ENCODE measurements around the gene LRRC14B.
"Not testable (repeated sequence)": the region's sequence is repeated elsewhere in the genome, so short reads cannot be mapped to it uniquely, and the experiment has no call there.

Gene LRRC14B

GRCh38 chr5:219991-220390 lies 28.7 kb downstream of the LRRC14B start:
- in situ Hi-C loops (cut with MboI; ENCODE audit: low pct_unique_long_range_greater_than_20kb, low sequenced_read_pairs) = no loop called here
- DNase-seq = no peak

- DNase-seq; in situ Hi-C loops (cut with MboI; ENCODE audit: low pct_unique_long_range_greater_than_20kb, low sequenced_read_pairs): not testable (repeated sequence)
Measured at GRCh38 chr5:222951-223715, 31.8 kb downstream of the LRRC14B start.

- DNase-seq = no peak
- in situ Hi-C loops (cut with MboI; ENCODE audit: low pct_unique_long_range_greater_than_20kb, low sequenced_read_pairs) = no loop called here
Measured at GRCh38 chr5:223791-224190, 32.5 kb downstream of the LRRC14B start.

GRCh38 chr5:225334-225733 lies 34.0 kb downstream of the LRRC14B start:
- DNase-seq = no peak
- in situ Hi-C loops (cut with MboI; ENCODE audit: low pct_unique_long_range_greater_than_20kb, low sequenced_read_pairs) = no loop called here

- in situ Hi-C loops (cut with MboI; ENCODE audit: low pct_unique_long_range_greater_than_20kb, low sequenced_read_pairs); DNase-seq: not testable (repeated sequence)
Measured at GRCh38 chr5:227375-227774, 36.1 kb downstream of the LRRC14B start.

GRCh38 chr5:228886-229285 lies 37.6 kb downstream of the LRRC14B start:
- in situ Hi-C loops (cut with MboI; ENCODE audit: low pct_unique_long_range_greater_than_20kb, low sequenced_read_pairs) = no loop called here

GRCh38 chr5:230711-231110 lies 39.4 kb downstream of the LRRC14B start:
- in situ Hi-C loops (cut with MboI; ENCODE audit: low pct_unique_long_range_greater_than_20kb, low sequenced_read_pairs) = no loop called here

More at GRCh38 chr5:228886-229285, 37.6 kb downstream of the LRRC14B start:
- no peak for DNase-seq

GRCh38 chr5:231661-232060 lies 40.4 kb downstream of the LRRC14B start:
- in situ Hi-C loops (cut with MboI; ENCODE audit: low pct_unique_long_range_greater_than_20kb, low sequenced_read_pairs) = no loop called here
- DNase-seq = no peak

More at GRCh38 chr5:230711-231110, 39.4 kb downstream of the LRRC14B start:
- no peak for DNase-seq

GRCh38 chr5:233426-233825 lies 42.1 kb downstream of the LRRC14B start:
- in situ Hi-C loops (cut with MboI; ENCODE audit: low pct_unique_long_range_greater_than_20kb, low sequenced_read_pairs); DNase-seq: not testable (repeated sequence)

- in situ Hi-C loops (cut with MboI; ENCODE audit: low pct_unique_long_range_greater_than_20kb, low sequenced_read_pairs) = no loop called here
- no peak for DNase-seq
Measured at GRCh38 chr5:234450-234849, 43.2 kb downstream of the LRRC14B start.

- DNase-seq; in situ Hi-C loops (cut with MboI; ENCODE audit: low pct_unique_long_range_greater_than_20kb, low sequenced_read_pairs): not testable (repeated sequence)
Measured at GRCh38 chr5:235527-235926, 44.2 kb downstream of the LRRC14B start.

GRCh38 chr5:237931-238330 lies 46.6 kb downstream of the LRRC14B start:
- DNase-seq; in situ Hi-C loops (cut with MboI; ENCODE audit: low pct_unique_long_range_greater_than_20kb, low sequenced_read_pairs): not testable (repeated sequence)

- DNase-seq; in situ Hi-C loops (cut with MboI; ENCODE audit: low pct_unique_long_range_greater_than_20kb, low sequenced_read_pairs): not testable (repeated sequence)
Measured at GRCh38 chr5:240550-240949, 49.3 kb downstream of the LRRC14B start.

GRCh38 chr5:241045-241669 lies 49.9 kb downstream of the LRRC14B start:
- in situ Hi-C loops (cut with MboI; ENCODE audit: low pct_unique_long_range_greater_than_20kb, low sequenced_read_pairs); DNase-seq: not testable (repeated sequence)

- in situ Hi-C loops (cut with MboI; ENCODE audit: low pct_unique_long_range_greater_than_20kb, low sequenced_read_pairs); DNase-seq: not testable (repeated sequence)
Measured at GRCh38 chr5:243683-244367, 52.5 kb downstream of the LRRC14B start.

- in situ Hi-C loops (cut with MboI; ENCODE audit: low pct_unique_long_range_greater_than_20kb, low sequenced_read_pairs); DNase-seq: not testable (repeated sequence)
Measured at GRCh38 chr5:245717-246116, 54.4 kb downstream of the LRRC14B start.

All from KBM-7 (cell line).